ENCODE results near the gene BICC1.

Gene BICC1

GRCh38 chr10:58515291-58515941 is 2.7 kb downstream of the BICC1 start:
- FAIRE-seq, result no peak

DNA sequence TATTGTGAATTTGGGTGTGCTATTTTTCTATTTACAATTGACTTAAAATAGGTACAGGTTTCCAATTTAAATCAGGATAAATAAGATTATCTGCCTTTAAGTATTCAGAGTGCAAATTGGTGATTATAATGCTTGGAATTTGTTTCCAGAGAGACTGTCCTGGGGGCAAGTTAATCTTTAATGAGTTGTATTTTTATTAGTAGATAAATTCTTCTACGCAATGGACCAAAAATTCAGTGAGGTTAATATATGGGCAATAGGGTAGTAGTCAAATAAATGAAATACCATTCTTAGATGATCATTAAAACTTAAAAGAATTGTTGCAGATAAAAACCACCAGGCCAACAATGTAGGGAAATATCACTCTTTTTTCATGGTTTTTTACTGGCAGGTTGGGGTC is 3.4 kb downstream of the BICC1 start:
- FAIRE-seq, result no peak

DNA sequence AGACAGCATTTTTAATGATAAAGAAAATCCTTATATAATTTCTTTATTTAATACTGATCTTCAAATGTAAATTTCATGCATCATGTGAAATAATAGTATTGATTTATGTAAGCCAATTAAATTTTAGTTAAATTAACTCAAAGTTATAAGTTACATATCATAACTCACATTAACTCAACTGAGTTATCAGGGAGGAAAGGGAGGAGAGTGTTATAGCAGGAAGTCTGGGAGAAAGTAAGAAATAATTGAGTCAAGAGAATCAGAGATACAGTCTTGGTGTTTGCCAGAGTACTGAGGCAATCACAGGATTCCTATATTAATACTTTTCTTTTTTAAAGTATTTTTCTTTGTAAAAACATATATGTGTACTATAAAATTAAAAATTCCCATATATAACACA is 4.0 kb downstream of the BICC1 start:
- FAIRE-seq, result no peak

DNA sequence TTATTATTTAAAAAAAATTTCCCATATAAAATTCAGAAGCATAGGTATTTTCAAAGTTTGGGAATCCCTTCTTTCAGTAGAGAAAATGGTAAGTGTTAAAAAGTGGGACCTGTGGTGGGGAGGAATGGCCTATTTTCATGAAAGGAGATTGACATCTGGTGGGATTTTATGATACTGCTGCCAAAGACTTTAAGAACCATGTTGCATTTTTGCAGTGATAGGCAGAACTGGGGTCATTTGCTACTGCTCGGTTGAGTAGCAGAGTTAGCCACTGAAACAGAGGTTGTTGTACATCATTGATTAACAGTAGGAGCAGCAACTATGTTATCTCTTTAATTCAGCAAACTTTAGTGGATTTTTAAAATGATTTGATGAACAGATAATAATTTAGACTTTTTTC is 4.4 kb downstream of the BICC1 start:
- FAIRE-seq, result no peak

GRCh38 chr10:58517491-58518355 is 5.1 kb downstream of the BICC1 start:
- no peak for FAIRE-seq

DNA sequence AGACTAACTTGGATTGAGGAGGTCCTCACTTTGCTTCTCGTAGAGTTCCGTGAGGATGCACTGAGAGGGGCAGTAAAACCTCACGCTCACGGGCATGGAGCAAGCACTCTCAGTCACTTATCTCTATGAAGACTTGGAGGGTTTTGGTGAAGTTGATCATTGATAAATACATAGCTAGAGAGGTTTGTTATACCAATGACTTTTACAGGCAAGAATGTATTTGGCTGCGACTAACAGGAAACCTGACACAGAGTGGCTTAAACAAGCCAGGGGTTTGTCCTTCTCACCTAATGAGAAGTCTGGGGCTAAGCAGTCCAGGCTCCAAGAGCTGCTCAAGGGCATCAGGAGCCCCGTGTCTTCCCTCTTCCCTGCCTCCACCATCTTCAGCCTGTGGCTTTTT is 6.1 kb downstream of the BICC1 start:
- no peak for FAIRE-seq

- FAIRE-seq, result no peak
Observed at GRCh38 chr10:58529077-58529728, 16.5 kb downstream of the BICC1 start.

GRCh38 chr10:58531084-58531695 is 18.5 kb downstream of the BICC1 start:
- peak; percentile 68 for FAIRE-seq

DNA sequence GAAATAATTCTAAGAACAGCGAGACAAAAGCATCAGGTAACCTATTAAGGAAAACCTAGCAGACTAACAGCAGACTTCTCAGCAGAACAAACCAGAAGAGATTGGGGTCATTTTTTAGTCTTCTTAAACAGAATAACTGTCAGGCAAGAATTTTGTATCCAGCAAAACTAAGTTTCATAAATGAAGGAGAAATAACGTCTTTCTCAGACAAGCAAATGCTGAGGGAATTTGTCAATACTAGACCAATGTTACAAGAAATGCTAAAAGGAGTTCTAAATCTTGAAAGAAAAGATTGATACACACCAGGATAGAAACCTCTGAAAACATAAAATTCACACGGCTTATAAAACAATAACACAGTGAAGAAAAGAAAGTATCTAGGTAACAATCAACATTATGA is 22.6 kb downstream of the BICC1 start:
- FAIRE-seq, result no peak

DNA sequence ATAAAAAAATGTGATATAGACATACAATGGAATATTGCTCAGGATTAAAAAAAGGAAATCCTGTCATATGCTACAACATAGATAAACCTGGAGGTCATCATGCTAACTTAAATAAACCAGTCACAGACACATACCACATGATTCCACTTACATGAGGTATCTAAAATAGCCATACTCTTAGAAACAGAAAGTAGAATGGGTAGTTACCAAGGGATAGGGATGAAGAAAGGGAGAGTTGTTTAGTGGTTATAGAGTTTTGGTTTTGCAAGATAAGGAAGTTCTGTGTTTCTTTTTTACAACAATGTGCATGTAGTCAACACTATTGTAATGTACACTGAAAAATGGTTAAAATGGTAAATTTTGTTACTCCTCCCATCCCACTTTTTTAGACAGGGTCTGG is 30.5 kb downstream of the BICC1 start:
- no peak for FAIRE-seq

DNA sequence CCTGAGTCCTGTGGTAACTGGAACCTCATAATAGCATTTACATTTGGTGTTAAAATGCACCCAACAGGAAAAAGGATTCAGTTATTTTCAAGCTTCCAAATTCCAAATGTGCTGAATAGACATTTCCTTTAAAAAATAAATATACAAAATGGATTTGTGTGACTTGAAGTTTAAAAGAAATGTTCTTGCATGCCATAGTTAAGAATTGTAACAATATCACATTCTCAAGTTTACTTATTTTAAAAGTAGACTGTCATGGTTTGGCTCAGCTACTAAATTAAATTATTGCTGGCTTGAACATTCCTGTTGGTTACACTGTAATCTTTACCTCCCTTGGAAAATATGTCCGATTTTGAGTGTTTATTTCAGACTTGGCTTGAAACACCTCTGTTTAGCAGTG is 31.5 kb downstream of the BICC1 start:
- FAIRE-seq, result no peak

DNA sequence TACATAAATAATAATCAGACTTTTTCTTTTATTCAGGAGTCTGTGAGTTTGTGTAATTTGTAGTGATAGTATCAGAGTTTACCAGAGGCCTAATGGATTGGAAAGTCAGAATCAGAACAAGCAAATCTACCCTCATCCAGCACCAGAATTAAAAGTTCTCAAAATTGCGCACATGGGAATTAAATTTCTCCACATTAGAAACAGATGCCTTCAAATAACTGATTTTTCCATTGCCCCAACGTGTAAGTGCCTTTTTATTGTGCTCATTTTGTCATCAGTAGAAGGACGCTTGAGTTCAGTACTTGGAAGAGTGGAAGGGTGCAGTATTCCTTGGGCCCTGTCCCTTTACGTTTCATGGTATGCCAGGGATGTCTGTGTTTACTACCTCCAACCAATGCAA is 32.8 kb downstream of the BICC1 start:
- no peak for FAIRE-seq

DNA sequence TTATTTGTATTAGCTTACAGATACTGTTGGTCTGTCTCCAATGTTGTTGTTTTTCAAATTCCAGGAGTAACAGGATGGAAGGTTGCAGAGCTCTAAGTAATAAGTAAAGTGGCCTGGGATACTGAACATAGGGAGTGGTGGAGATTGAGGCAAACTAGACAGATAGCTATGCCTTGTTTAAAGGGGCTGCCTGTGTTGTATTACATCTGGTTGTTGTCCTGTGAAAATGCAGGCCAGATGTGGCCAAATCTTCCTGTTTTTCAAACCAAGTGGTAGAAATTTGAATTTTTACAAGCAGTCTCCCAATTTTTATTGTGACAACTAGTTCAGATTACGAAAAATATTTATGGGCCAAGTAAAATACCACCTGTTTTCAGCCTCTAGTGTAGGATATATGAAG is 33.5 kb downstream of the BICC1 start:
- no peak for FAIRE-seq

DNA sequence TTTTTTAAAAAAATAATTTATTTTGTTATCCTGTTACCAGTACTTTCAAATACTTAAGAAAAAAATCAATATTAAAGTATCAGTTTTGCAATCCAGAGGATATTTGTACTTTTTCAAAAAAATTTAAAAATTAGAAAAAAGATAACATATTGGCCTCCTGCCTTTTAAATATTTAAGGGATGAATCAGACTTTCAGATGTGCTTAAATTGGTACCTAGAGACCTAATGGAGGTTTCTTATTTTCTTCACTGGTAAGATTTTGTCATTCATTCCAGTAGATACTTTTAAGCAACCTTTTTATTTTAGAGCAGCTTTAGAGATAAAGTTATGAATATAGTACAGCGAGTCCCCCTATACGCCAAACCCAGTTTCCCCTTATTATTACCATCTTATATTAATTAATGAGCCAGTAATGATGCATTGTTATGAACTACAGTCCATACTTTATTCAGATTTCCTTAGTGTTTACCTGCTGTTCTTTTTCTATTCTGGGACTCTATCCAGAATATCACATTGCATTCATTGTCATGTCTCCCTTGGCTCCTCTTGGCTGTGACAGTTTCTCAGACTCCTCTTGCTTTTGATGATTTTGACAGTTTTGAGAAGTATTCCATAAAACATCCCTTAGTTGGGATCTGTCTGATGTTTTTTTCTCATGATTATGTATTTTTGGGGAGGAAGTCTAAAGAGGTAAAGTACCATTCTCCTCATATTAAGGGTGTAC is 34.2 kb downstream of the BICC1 start:
- no peak for FAIRE-seq

- FAIRE-seq, result no peak
Observed at GRCh38 chr10:58547963-58548362, 35.3 kb downstream of the BICC1 start.

DNA sequence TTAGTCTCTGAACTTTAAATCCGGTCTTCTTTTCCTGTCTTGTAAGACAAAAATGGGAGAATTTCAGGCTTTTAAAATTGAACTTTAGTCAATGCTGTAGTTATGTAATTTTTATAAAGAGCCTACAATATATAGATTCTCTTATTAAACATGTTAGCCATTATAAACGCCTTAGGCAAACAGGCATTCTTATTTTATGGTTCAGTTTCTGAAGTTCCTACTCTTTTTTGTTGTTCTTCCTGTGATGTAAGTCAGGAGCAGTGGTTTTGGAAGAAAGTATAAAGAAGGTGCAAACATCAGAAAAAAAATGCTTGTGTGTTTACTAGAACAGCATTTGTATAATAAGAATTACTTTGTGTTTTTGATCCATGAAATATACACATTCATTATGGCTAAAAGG is 41.6 kb downstream of the BICC1 start:
- no peak for FAIRE-seq

DNA sequence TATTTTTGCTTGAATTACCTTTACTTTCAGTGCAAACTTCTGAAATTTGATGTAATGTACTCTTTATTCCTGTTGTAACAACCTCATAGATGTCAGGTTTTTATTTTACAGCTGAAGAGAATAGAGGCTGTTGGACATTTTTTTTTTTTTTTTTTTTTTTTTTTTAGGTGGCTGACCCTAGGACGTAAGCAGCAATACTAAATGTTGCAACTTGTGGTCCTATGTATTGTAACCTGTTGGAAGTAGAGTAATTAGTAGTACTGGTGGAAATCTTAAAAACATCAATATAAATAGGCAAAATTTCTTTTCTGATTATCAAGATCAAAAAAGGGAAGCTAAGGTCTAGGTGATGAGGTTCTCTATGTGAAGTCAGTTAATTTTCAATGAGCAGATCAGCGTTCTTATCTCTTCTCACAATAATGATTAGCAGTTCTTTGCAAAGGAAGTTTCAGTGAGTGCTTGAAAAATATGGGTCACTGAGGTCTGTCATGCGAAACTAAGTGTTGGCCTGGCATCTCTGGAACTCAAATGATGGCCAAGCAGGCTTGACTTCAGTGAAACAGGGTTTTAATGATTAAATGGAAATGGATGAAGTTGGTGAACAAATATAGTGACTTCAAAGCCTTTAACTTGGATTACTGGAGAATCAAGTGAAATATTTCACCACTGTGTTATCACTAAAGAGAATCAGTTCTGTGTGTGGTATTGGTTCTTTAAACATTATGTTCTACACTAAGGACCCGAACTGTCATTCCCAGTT is 42.7 kb downstream of the BICC1 start:
- no peak for FAIRE-seq

- FAIRE-seq, result peak; percentile 39
Observed at GRCh38 chr10:58555930-58556311, 43.2 kb downstream of the BICC1 start.

DNA sequence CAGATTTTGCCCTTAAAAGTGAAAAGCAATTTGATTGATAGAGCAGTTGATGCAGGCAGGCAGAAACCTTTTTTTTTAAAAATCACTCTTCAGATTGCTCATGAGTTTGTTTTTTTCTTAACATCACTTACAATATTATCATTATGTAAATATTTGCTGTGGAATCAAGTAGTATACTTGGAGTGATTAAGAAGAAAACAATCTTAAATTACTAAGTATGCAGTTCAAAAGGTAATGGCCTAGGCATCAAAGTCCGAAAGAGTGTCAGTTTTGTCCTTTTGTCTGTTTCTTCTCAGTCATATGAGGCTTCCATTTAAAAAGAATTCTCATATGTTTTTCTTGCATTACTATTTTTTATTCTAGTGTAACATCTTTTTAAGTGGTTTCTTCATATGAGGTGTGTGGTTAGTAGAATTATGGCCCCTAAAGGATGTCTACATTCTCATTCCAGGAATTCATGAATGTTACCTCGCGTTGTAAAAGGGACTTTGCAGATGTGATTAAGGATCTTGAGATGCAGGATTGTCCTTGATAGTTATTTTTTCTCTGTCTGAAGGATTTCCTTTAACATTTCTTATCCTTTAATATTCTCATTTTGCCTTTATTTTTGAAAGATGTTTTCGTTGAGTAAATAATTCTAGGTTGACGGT is 44.0 kb downstream of the BICC1 start:
- FAIRE-seq, result no peak

GRCh38 chr10:58557714-58558113 is 45.0 kb downstream of the BICC1 start:
- no peak for FAIRE-seq

DNA sequence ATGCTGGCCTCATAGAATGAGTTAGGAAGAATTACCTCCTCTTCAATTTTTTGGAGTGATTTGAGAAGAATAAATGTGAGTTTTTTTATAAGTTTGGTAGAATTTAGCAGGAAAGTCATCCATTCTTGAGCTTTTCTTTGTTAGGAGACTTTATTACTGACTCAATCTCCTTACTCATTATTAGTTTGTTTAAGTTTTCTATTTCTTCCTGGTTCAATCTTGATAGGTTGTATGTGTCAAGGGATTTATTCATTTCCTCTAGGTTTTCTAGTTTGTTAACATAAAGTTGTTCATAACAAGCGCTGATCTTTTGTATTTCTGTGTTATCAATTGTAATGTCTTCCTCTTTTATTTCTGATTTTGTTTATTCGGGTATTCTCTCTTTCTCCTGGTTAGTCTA is 47.4 kb downstream of the BICC1 start:
- FAIRE-seq, result no peak

DNA sequence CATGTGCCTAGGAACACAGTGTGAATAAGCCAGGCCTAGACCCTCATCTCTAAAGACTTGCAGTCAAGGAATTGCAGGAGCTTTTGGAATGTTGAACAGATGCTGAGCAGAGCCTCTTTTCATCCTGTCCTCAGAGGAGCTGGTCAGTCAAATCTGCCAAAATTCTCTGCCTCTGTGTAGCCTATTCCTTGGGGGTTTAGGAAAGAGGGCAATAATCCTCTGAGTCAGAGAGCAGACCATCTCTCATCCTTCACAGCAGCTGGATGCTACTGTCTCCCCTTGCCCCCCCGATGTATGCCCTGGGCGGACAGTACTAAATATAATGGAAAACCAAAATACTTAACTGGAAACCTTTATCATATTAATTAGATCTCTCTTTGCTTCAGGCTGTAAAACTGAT is 52.6 kb downstream of the BICC1 start:
- FAIRE-seq, result no peak

Data from A204.1 (cell line).